ENCODE measurements around the gene OR10H4. TPM values are rescaled to one million over a fixed set of nuclear protein-coding genes. Genes with fewer than 3 reads are reported as not detected.

OR10H4 gene
- total and polyA plus RNA-seq, 2 of the 13 experiments (the other 11 are each of a cell fraction or from before 2014, with no cell fraction given) = not detected

DNA sequence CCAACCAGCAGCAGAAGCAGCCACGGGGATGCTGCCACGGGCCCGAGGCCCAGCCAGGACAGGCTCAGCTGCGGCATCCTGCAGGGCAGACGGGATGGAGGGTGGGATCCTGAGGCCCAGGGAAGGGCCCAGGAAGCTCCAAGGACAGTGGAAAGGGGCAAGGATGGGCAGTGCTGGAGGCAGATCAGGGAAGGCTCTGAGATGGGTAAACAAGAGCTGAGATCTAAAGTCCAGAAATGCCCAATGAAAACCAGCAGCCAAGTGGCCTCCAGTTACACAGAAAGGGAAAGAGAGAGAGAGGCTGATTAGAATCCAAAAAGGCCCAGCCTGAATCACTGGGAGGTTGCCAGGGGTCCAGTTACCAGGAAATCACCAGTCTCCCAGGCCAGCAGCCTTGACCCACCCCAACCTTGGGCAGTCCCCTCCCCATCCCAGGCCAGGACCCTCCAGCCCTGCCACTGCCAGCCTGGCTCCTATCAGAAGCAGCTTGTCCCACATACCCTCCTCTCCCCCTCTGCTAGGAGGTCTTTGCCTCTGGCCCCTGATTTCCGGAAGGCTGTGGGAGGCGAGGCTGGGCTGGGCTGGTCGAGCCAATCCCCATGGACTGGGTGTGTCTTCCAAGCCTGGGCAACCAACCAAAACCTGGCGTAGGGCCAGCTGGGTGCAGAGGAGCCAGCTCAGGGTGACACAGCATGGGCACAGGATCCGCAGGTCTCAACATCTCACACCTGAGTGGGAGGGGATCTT is 14.3 kb upstream of the OR10H4 start, which contains the start of gene CYP4F11 (continued):
- TF ChIP-seq, protein P1, sequence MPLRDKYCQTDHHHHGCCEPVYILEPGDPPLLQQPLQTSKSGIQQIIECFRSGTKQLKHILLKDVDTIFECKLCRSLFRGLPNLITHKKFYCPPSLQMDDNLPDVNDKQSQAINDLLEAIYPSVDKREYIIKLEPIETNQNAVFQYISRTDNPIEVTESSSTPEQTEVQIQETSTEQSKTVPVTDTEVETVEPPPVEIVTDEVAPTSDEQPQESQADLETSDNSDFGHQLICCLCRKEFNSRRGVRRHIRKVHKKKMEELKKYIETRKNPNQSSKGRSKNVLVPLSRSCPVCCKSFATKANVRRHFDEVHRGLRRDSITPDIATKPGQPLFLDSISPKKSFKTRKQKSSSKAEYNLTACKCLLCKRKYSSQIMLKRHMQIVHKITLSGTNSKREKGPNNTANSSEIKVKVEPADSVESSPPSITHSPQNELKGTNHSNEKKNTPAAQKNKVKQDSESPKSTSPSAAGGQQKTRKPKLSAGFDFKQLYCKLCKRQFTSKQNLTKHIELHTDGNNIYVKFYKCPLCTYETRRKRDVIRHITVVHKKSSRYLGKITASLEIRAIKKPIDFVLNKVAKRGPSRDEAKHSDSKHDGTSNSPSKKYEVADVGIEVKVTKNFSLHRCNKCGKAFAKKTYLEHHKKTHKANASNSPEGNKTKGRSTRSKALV (CRISPR knock-in tag; IDR thresholded peaks at IDR 0.05) = no peak
- TF ChIP-seq TSC22D2 (CRISPR knock-in tag; IDR thresholded peaks at IDR 0.05; ENCODE audit: borderline replicate concordance) = no peak
- TF ChIP-seq, protein P2, sequence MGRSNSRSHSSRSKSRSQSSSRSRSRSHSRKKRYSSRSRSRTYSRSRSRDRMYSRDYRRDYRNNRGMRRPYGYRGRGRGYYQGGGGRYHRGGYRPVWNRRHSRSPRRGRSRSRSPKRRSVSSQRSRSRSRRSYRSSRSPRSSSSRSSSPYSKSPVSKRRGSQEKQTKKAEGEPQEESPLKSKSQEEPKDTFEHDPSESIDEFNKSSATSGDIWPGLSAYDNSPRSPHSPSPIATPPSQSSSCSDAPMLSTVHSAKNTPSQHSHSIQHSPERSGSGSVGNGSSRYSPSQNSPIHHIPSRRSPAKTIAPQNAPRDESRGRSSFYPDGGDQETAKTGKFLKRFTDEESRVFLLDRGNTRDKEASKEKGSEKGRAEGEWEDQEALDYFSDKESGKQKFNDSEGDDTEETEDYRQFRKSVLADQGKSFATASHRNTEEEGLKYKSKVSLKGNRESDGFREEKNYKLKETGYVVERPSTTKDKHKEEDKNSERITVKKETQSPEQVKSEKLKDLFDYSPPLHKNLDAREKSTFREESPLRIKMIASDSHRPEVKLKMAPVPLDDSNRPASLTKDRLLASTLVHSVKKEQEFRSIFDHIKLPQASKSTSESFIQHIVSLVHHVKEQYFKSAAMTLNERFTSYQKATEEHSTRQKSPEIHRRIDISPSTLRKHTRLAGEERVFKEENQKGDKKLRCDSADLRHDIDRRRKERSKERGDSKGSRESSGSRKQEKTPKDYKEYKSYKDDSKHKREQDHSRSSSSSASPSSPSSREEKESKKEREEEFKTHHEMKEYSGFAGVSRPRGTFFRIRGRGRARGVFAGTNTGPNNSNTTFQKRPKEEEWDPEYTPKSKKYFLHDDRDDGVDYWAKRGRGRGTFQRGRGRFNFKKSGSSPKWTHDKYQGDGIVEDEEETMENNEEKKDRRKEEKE (IDR thresholded peaks at IDR 0.05) = no peak
- TF ChIP-seq SMYD3 (CRISPR knock-in tag; IDR thresholded peaks at IDR 0.05) = no peak
- peak; percentile 44; the same call in 1 of the 2 replicates for TF ChIP-seq HDAC2 (CRISPR knock-in tag; IDR thresholded peaks at IDR 0.05)
- no peak for TF ChIP-seq ZFYVE20 (CRISPR knock-in tag; IDR thresholded peaks at IDR 0.05; ENCODE audit: borderline replicate concordance, low read depth)
- TF ChIP-seq NFYB (CRISPR knock-in tag; IDR thresholded peaks at IDR 0.05) = peak; percentile 67
- TF ChIP-seq ZFP36L2 (CRISPR knock-in tag; IDR thresholded peaks at IDR 0.05) = no peak
- TF ChIP-seq, protein P3, sequence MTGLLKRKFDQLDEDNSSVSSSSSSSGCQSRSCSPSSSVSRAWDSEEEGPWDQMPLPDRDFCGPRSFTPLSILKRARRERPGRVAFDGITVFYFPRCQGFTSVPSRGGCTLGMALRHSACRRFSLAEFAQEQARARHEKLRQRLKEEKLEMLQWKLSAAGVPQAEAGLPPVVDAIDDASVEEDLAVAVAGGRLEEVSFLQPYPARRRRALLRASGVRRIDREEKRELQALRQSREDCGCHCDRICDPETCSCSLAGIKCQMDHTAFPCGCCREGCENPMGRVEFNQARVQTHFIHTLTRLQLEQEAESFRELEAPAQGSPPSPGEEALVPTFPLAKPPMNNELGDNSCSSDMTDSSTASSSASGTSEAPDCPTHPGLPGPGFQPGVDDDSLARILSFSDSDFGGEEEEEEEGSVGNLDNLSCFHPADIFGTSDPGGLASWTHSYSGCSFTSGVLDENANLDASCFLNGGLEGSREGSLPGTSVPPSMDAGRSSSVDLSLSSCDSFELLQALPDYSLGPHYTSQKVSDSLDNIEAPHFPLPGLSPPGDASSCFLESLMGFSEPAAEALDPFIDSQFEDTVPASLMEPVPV (CRISPR knock-in tag; IDR thresholded peaks at IDR 0.05) = 0 out of 2 replicates have a peak, but pooled peaks have one; percentile 14
- 0 out of 2 replicates have a peak, but pooled peaks have one; percentile 38 for TF ChIP-seq MEF2D (CRISPR knock-in tag; IDR thresholded peaks at IDR 0.05)
- TF ChIP-seq TOE1 (CRISPR knock-in tag; IDR thresholded peaks at IDR 0.05) = no peak
- TF ChIP-seq, protein P4, sequence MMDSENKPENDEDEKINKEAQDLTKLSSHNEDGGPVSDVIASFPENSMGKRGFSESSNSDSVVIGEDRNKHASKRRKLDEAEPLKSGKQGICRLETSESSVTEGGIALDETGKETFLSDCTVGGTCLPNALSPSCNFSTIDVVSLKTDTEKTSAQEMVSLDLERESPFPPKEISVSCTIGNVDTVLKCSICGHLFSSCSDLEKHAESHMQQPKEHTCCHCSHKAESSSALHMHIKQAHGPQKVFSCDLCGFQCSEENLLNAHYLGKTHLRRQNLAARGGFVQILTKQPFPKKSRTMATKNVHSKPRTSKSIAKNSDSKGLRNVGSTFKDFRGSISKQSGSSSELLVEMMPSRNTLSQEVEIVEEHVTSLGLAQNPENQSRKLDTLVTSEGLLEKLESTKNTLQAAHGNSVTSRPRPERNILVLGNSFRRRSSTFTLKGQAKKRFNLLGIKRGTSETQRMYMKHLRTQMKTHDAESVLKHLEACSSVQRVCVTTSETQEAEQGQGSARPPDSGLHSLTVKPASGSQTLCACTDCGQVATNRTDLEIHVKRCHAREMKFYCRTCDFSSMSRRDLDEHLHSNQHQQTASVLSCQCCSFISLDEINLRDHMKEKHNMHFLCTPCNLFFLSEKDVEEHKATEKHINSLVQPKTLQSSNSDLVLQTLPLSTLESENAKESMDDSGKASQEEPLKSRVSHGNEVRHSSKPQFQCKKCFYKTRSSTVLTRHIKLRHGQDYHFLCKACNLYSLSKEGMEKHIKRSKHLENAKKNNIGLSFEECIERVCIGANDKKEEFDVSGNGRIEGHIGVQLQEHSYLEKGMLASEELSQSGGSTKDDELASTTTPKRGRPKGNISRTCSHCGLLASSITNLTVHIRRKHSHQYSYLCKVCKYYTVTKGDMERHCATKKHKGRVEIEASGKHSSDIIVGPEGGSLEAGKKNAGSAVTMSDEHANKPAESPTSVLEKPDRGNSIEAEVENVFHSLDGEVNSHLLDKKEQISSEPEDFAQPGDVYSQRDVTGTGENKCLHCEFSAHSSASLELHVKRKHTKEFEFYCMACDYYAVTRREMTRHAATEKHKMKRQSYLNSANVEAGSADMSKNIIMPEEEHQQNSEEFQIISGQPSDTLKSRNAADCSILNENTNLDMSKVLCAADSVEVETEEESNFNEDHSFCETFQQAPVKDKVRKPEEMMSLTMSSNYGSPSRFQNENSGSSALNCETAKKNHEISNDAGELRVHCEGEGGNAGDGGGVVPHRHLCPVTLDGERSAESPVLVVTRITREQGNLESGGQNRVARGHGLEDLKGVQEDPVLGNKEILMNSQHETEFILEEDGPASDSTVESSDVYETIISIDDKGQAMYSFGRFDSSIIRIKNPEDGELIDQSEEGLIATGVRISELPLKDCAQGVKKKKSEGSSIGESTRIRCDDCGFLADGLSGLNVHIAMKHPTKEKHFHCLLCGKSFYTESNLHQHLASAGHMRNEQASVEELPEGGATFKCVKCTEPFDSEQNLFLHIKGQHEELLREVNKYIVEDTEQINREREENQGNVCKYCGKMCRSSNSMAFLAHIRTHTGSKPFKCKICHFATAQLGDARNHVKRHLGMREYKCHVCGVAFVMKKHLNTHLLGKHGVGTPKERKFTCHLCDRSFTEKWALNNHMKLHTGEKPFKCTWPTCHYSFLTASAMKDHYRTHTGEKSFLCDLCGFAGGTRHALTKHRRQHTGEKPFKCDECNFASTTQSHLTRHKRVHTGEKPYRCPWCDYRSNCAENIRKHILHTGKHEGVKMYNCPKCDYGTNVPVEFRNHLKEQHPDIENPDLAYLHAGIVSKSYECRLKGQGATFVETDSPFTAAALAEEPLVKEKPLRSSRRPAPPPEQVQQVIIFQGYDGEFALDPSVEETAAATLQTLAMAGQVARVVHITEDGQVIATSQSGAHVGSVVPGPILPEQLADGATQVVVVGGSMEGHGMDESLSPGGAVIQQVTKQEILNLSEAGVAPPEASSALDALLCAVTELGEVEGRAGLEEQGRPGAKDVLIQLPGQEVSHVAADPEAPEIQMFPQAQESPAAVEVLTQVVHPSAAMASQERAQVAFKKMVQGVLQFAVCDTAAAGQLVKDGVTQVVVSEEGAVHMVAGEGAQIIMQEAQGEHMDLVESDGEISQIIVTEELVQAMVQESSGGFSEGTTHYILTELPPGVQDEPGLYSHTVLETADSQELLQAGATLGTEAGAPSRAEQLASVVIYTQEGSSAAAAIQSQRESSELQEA (CRISPR knock-in tag; IDR thresholded peaks at IDR 0.05; ENCODE audit: not compliant biosample characterization) = no peak

Measured in HepG2 (cell line).